Measurements from ENCODE around the gene DNAH17. TPM values are rescaled to one million over a fixed set of nuclear protein-coding genes. Genes with fewer than 3 reads are reported as not detected.
A peak's percentile ranks its signal among the peaks of the same experiment; 100 is the strongest.

The DNAH17 gene
- total and polyA plus RNA-seq, 2 donors (not counting 3 experiments of a cell fraction or from before 2014, with no cell fraction given): not detected

GRCh38 chr17:78381601-78382232, 195.5 kb downstream of the DNAH17 start:
- Histone ChIP-seq H3K79me2 (ENCODE audit: control insufficient read depth, insufficient read depth, low read length) (peaks cover 60% of the 10 kb centered on the region), H2AFZ (ENCODE audit: low read depth, low read length) (no peak overlapping the region), H3K36me3 (ENCODE audit: control insufficient read depth in 2 of 2, extremely low read depth in 1 of 2, insufficient read depth in 2 of 2, low read length in 2 of 2) (no peaks in the 10 kb centered on the region), H4K20me1 (replicated peaks; ENCODE audit: control insufficient read depth, extremely low read depth, insufficient read depth, low read length) (no peaks in the 10 kb centered on the region), H3K9ac (replicated peaks; ENCODE audit: extremely low read depth, insufficient read depth, low read length) (peak overlapping the region; percentile 30), H3K27me3 (ENCODE audit: control insufficient read depth in 2 of 2, insufficient read depth in 2 of 2, low read length in 2 of 2) (no peaks in the 10 kb centered on the region), H3K4me2 (ENCODE audit: insufficient read depth, low read length) (peak overlapping the region; percentile 69), H3K27ac (ENCODE audit: insufficient read depth, low read depth, low read length) (peak overlapping the region; percentile 91), H3K4me1 (ENCODE audit: control insufficient read depth, extremely low read depth, insufficient read depth, low read length) (peaks cover 72% of the 10 kb centered on the region), H3K9me1 (replicated peaks; ENCODE audit: control insufficient read depth, extremely low read depth, insufficient read depth, low read length) (no peaks in the 10 kb centered on the region), H3K9me3 (replicated peaks; ENCODE audit: control insufficient read depth, insufficient read depth, low read length) (no peaks in the 10 kb centered on the region), H3K4me3 (replicated peaks in 1 of 3; ENCODE audit: insufficient read depth in 1 of 3, low read depth in 1 of 3, low read length in 3 of 3) (peak overlapping the region in 1 of 3 experiments; percentile 4)
- POLR2A ChIA-PET: no interaction called here
- intact Hi-C loops (cut with micrococcal nuclease): loop anchor here (1.0 kb wide), 1 partner anchor 21 kb away; the partner anchor contains the start of gene SOCS3
- BruUV-seq (replicated peaks): no TSS peak
- TF ChIP-seq GATA2 (IDR thresholded peaks at IDR 0.05; ENCODE audit: insufficient read depth, insufficient read length, low read depth, low read length) (peak; percentile 84), FOS (IDR thresholded peaks at IDR 0.05; ENCODE audit: borderline replicate concordance, insufficient read depth, low read length) (peak; percentile 81), POLR2AphosphoS5 (IDR thresholded peaks at IDR 0.05; ENCODE audit: insufficient read depth, low read depth, low read length) (peak; percentile 12)
- TF ChIP-seq, protein P1, sequence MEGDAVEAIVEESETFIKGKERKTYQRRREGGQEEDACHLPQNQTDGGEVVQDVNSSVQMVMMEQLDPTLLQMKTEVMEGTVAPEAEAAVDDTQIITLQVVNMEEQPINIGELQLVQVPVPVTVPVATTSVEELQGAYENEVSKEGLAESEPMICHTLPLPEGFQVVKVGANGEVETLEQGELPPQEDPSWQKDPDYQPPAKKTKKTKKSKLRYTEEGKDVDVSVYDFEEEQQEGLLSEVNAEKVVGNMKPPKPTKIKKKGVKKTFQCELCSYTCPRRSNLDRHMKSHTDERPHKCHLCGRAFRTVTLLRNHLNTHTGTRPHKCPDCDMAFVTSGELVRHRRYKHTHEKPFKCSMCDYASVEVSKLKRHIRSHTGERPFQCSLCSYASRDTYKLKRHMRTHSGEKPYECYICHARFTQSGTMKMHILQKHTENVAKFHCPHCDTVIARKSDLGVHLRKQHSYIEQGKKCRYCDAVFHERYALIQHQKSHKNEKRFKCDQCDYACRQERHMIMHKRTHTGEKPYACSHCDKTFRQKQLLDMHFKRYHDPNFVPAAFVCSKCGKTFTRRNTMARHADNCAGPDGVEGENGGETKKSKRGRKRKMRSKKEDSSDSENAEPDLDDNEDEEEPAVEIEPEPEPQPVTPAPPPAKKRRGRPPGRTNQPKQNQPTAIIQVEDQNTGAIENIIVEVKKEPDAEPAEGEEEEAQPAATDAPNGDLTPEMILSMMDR (IDR thresholded peaks at IDR 0.05; ENCODE audit: extremely low read depth in 1 of 2, insufficient read depth in 1 of 2, low read depth in 1 of 2, low read length in 2 of 2): no peak
- CTCF ChIA-PET: interaction anchor here (0.9 to 2.6 kb wide), 8 partner anchors 9 to 131 kb away, joined by 3 to 18 read pairs (median 6); partner anchors contain the start of gene SOCS3
- dilution Hi-C loops (cut with MboI; ENCODE audit: extremely low pct_ligation_motif_present, low sequenced_read_pairs): no loop called here
- DNase-seq (ENCODE audit: low read depth, low spot score): peak; percentile 86
- FAIRE-seq: peak; percentile 86

Data from endothelial cell of umbilical vein (primary cell).